ENCODE data around the gene FAM184B. TPM values are rescaled to one million over a fixed set of nuclear protein-coding genes. Genes with fewer than 3 reads are reported as not detected.

FAM184B gene
- total and polyA plus RNA-seq, 4 experiments from 2014 or later, result not detected

DNA sequence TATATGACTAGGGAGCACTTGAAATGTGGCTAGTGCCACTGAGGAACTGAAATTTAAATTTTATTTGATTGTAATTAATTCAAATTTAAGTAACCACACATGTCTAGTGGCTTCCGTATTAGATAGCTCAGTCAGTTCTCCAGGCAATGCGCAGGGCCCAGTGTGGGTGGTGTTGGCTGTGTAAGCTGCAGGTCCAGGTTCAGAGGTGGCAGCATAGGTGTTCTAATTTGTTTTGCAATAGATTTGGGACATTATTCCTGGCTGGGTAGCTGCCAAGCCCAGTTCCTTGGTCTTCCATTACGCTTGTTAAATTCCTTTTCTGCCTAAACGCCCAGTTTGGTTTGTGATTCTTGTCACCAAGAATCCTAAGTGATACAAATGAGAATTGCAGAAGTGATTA is 79.5 kb downstream of the FAM184B start:
- ChIA-PET CTCF (ENCODE audit: partially characterized antibody) (no interaction called here), POLR2A (ENCODE audit: partially characterized antibody) (no interaction called here)
- H3K9me3 ChIP-seq (ENCODE audit: control insufficient read depth in 1 of 2, low read length in 2 of 2), result no peaks in the 10 kb centered on the region
- DNase-seq, result no peak
- Mint-ChIP-seq H3K36me3 (no peaks in the 10 kb centered on the region), H3K4me3 (no peak overlapping the region), H3K9me3 (peaks cover 4 to 20% (median 13%) of the 10 kb centered on the region in 8 donors), H3K27me3 (peaks cover 4 to 7% of the 10 kb centered on the region in 2 donors), H3K4me1 (no peaks in the 10 kb centered on the region), H3K27ac (no peak overlapping the region)
- intact Hi-C loops (cut with micrococcal nuclease), result no loop called here
- H3K4me1 ChIP-seq (ENCODE audit: insufficient read depth, low read length), result no peaks in the 10 kb centered on the region
- H3K36me3 ChIP-seq (ENCODE audit: insufficient read depth, low read length), result no peaks in the 10 kb centered on the region
- no peak overlapping the region for H3K4me3 ChIP-seq (ENCODE audit: low read length in 2 of 2)
- no peak overlapping the region for H3K27ac ChIP-seq (ENCODE audit: low read depth, low read length)
- no peaks in the 10 kb centered on the region for H3K27me3 ChIP-seq (ENCODE audit: insufficient read depth, low read length)

DNA sequence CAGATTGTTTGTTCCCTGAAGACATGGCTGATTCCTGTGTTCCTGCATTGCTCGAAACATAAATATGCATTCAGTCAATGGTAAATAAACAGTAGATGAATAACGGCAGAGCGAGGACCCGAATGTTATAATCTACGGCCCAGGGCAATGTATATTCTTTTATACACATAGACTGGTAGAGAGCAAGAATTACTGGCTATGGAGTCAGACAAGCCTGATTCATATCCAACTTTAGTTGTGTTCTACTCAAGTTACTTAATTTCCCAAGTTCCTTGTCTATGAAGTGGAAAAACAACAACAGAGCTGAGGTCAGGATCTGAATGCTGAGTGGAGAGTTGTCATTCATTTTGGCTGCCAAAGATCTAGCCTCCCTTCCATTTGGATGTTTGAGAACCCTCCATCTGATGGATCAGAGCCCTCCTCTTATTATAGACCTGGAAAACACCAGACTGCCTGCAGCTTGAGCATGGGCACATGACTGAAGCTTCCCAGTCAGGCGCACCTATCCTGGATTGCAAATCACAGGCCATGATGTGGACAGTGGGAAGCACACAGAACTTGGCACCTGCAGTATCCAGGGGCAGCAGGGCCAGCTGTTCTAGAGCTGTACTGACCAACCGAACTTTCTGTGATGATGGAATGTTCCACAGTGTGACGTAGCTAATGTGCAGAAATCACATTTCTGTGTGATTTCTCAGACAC is 80.1 kb downstream of the FAM184B start:
- Histone ChIP-seq H3K4me3 (ENCODE audit: low read length in 2 of 2) (no peak overlapping the region), H3K4me1 (ENCODE audit: insufficient read depth, low read length) (no peaks in the 10 kb centered on the region), H3K9me3 (ENCODE audit: control insufficient read depth in 1 of 2, low read length in 2 of 2) (no peaks in the 10 kb centered on the region), H3K27ac (ENCODE audit: low read depth, low read length) (no peak overlapping the region), H3K27me3 (ENCODE audit: insufficient read depth, low read length) (no peaks in the 10 kb centered on the region), H3K36me3 (ENCODE audit: insufficient read depth, low read length) (no peaks in the 10 kb centered on the region)
- POLR2A ChIA-PET (ENCODE audit: partially characterized antibody), result no interaction called here
- Mint-ChIP-seq H3K4me3 (no peak overlapping the region), H3K27me3 (peaks cover 4 to 9% of the 10 kb centered on the region in 2 donors), H3K4me1 (no peaks in the 10 kb centered on the region), H3K9me3 (peaks cover 4 to 20% (median 14%) of the 10 kb centered on the region in 8 donors), H3K27ac (no peak overlapping the region), H3K36me3 (no peaks in the 10 kb centered on the region)
- intact Hi-C loops (cut with micrococcal nuclease), result no loop called here
- CTCF ChIA-PET (ENCODE audit: partially characterized antibody), result no interaction called here
- DNase-seq, result no peak

GRCh38 chr4:17699380-17699779 is 82.0 kb downstream of the FAM184B start:
- DNase-seq, result no peak
- intact Hi-C loops (cut with micrococcal nuclease), result no loop called here
- H3K4me1 ChIP-seq (ENCODE audit: insufficient read depth, low read length), result no peaks in the 10 kb centered on the region
- no peak overlapping the region for H3K27ac ChIP-seq (ENCODE audit: low read depth, low read length)
- H3K36me3 Mint-ChIP-seq, result no peaks in the 10 kb centered on the region
- POLR2A ChIA-PET (ENCODE audit: partially characterized antibody), result no interaction called here
- H3K4me3 Mint-ChIP-seq, result no peak overlapping the region
- H3K36me3 ChIP-seq (ENCODE audit: insufficient read depth, low read length), result no peaks in the 10 kb centered on the region
- H3K27me3 ChIP-seq (ENCODE audit: insufficient read depth, low read length), result no peaks in the 10 kb centered on the region
- CTCF ChIA-PET (ENCODE audit: partially characterized antibody), result no interaction called here
- peaks cover 8 to 16% of the 10 kb centered on the region in 2 donors for H3K27me3 Mint-ChIP-seq
- H3K4me1 Mint-ChIP-seq, result no peaks in the 10 kb centered on the region
- no peak overlapping the region for H3K27ac Mint-ChIP-seq
- no peaks in the 10 kb centered on the region for H3K9me3 ChIP-seq (ENCODE audit: control insufficient read depth in 1 of 2, low read length in 2 of 2)
- peaks cover 4 to 20% (median 14%) of the 10 kb centered on the region in 8 donors for H3K9me3 Mint-ChIP-seq
- no peak overlapping the region for H3K4me3 ChIP-seq (ENCODE audit: low read length in 2 of 2)

DNA sequence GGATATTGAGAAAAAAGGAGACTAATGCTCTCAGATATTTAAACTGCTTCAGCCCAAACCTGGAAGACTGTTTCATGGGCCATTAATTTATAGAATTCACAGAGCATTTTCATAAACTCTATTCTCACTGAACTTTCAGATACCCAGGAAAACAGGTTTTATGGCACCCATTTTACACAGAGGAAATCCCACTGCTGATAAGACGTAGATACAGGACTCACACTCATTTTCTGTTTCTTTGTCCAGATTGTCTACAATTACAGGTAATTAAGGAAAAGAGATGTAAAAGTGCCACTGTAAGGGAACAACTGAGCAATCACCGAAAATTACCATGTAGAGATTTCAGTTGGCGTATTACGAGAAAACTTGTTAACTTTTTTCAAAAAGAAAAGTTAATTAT is 83.3 kb downstream of the FAM184B start:
- H3K4me3 Mint-ChIP-seq, result no peak overlapping the region

DNA sequence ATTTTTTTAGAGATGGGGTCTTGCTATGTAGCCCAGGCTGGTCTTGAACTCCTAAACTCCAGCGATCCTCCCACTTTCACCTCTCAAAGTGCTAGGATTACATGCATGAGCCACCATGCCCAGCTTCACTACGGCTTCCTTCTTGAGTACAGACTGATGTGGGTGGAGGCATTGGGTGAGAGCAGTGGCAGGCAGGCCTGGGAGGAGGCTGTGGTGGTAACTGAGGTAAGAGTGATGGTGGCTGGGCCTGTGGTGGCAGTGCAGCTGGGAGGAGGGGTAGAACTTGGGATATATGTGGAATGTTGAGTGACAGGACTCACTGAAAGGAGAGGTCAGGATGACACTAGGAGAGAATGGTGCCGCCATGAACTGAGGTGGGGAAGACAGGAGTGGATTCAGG is 86.1 kb downstream of the FAM184B start:
- Mint-ChIP-seq H3K36me3 (no peaks in the 10 kb centered on the region), H3K27ac (no peak overlapping the region), H3K9me3 (peaks cover 4 to 20% (median 14%) of the 10 kb centered on the region in 8 donors), H3K4me1 (no peaks in the 10 kb centered on the region), H3K4me3 (no peak overlapping the region), H3K27me3 (peaks cover 7 to 19% of the 10 kb centered on the region in 2 donors)
- DNase-seq, result no peak
- Histone ChIP-seq H3K36me3 (ENCODE audit: insufficient read depth, low read length) (no peaks in the 10 kb centered on the region), H3K27me3 (ENCODE audit: insufficient read depth, low read length) (no peaks in the 10 kb centered on the region), H3K27ac (ENCODE audit: low read depth, low read length) (no peak overlapping the region), H3K4me1 (ENCODE audit: insufficient read depth, low read length) (no peaks in the 10 kb centered on the region), H3K4me3 (ENCODE audit: low read length in 2 of 2) (no peak overlapping the region), H3K9me3 (ENCODE audit: control insufficient read depth in 1 of 2, low read length in 2 of 2) (no peaks in the 10 kb centered on the region)
- ChIA-PET POLR2A (ENCODE audit: partially characterized antibody) (no interaction called here), CTCF (ENCODE audit: partially characterized antibody) (no interaction called here)
- intact Hi-C loops (cut with micrococcal nuclease), result no loop called here

More for the DNA sequence above, 83.3 kb downstream of the FAM184B start:
- Histone ChIP-seq H3K27me3 (ENCODE audit: insufficient read depth, low read length) (no peaks in the 10 kb centered on the region), H3K9me3 (ENCODE audit: control insufficient read depth in 1 of 2, low read length in 2 of 2) (no peaks in the 10 kb centered on the region), H3K27ac (ENCODE audit: low read depth, low read length) (no peak overlapping the region), H3K4me1 (ENCODE audit: insufficient read depth, low read length) (no peaks in the 10 kb centered on the region), H3K36me3 (ENCODE audit: insufficient read depth, low read length) (no peaks in the 10 kb centered on the region), H3K4me3 (ENCODE audit: low read length in 2 of 2) (no peak overlapping the region)
- ChIA-PET CTCF (ENCODE audit: partially characterized antibody) (no interaction called here), POLR2A (ENCODE audit: partially characterized antibody) (no interaction called here)
- Mint-ChIP-seq H3K9me3 (peaks cover 4 to 20% (median 14%) of the 10 kb centered on the region in 8 donors), H3K4me1 (no peaks in the 10 kb centered on the region), H3K36me3 (no peaks in the 10 kb centered on the region), H3K27ac (no peak overlapping the region), H3K27me3 (peaks cover 8 to 16% of the 10 kb centered on the region in 2 donors)
- intact Hi-C loops (cut with micrococcal nuclease), result no loop called here
- DNase-seq, result no peak

GRCh38 chr4:17694552-17694951 is 86.9 kb downstream of the FAM184B start:
- Mint-ChIP-seq H3K27ac (no peak overlapping the region), H3K27me3 (peaks cover 7 to 22% of the 10 kb centered on the region in 2 donors), H3K4me3 (no peak overlapping the region), H3K36me3 (no peaks in the 10 kb centered on the region), H3K4me1 (no peaks in the 10 kb centered on the region), H3K9me3 (peaks cover 3 to 17% (median 10%) of the 10 kb centered on the region in 8 donors)
- Histone ChIP-seq H3K4me1 (ENCODE audit: insufficient read depth, low read length) (no peaks in the 10 kb centered on the region), H3K27ac (ENCODE audit: low read depth, low read length) (no peak overlapping the region), H3K27me3 (ENCODE audit: insufficient read depth, low read length) (no peaks in the 10 kb centered on the region), H3K4me3 (ENCODE audit: low read length in 2 of 2) (no peak overlapping the region), H3K9me3 (ENCODE audit: control insufficient read depth in 1 of 2, low read length in 2 of 2) (no peaks in the 10 kb centered on the region), H3K36me3 (ENCODE audit: insufficient read depth, low read length) (no peaks in the 10 kb centered on the region)
- CTCF ChIA-PET (ENCODE audit: partially characterized antibody), result no interaction called here
- POLR2A ChIA-PET (ENCODE audit: partially characterized antibody), result no interaction called here
- intact Hi-C loops (cut with micrococcal nuclease), result no loop called here
- no peak for DNase-seq

- no peaks in the 10 kb centered on the region for H3K9me3 Mint-ChIP-seq
- no peak overlapping the region for H3K27ac Mint-ChIP-seq
- ChIA-PET CTCF (ENCODE audit: partially characterized antibody) (no interaction called here), POLR2A (ENCODE audit: partially characterized antibody) (no interaction called here)
- no peaks in the 10 kb centered on the region for H3K36me3 Mint-ChIP-seq
- intact Hi-C loops (cut with micrococcal nuclease), result no loop called here
- Histone ChIP-seq H3K4me1 (ENCODE audit: insufficient read depth, low read length) (no peaks in the 10 kb centered on the region), H3K27me3 (ENCODE audit: insufficient read depth, low read length) (no peaks in the 10 kb centered on the region), H3K9me3 (ENCODE audit: control insufficient read depth in 1 of 2, low read length in 2 of 2) (no peaks in the 10 kb centered on the region), H3K36me3 (ENCODE audit: insufficient read depth, low read length) (no peaks in the 10 kb centered on the region), H3K4me3 (ENCODE audit: low read length in 2 of 2) (no peak overlapping the region), H3K27ac (ENCODE audit: low read depth, low read length) (no peak overlapping the region)
- H3K4me3 Mint-ChIP-seq, result no peak overlapping the region
- DNase-seq, result no peak
- H3K4me1 Mint-ChIP-seq, result no peaks in the 10 kb centered on the region
- H3K27me3 Mint-ChIP-seq, result peaks cover 10 to 12% of the 10 kb centered on the region in 2 donors
These were observed 90.5 kb downstream of the FAM184B start for GRCh38 chr4:17690898-17691297.
